Cardiac muscle cell (in vitro differentiated cells and primary cell): ENCODE results near the gene RPUSD3. TPM values are rescaled to one million over a fixed set of nuclear protein-coding genes. Genes with fewer than 3 reads are reported as not detected.
"Not testable (repeated sequence)": the region's sequence is repeated elsewhere in the genome, so short reads cannot be mapped to it uniquely, and the experiment has no call there.

Source experiments
- DNase-seq, 2 donors: peaks; one replicate each; pipeline versions ENCODE4 v3.0.0 to v3.0.0-alpha.2; 2010 to 2017; ENCODE audit warnings: low read depth in 1 of 2, low spot score in 1 of 2
- H3K27ac ChIP-seq: fragments of 200-600 bp; sonication (generic); 2 replicates; pipeline ENCODE4 v1.5.1; 2016
- H3K27me3 ChIP-seq: fragments of 200-600 bp; sonication (generic); 2 replicates; pipeline ENCODE4 v1.6.0; 2016; ENCODE audit warnings: control low read depth
- H3K36me3 ChIP-seq: fragments of 200-600 bp; sonication (generic); 2 replicates; pipeline ENCODE4 v1.5.1; 2016; ENCODE audit warnings: control low read depth
- H3K4me1 ChIP-seq: fragments of 200-600 bp; sonication (generic); 2 replicates; pipeline ENCODE4 v1.8.1; 2017; ENCODE audit warnings: low read depth, mild to moderate bottlenecking, mixed run types
- H3K4me3 ChIP-seq: fragments of 200-600 bp; sonication (generic); 2 replicates; pipeline ENCODE4 v1.5.1; 2016; ENCODE audit warnings: mild to moderate bottlenecking
- H3K9me3 ChIP-seq: fragments of 200-600 bp; sonication (generic); 2 replicates; pipeline ENCODE4 v1.5.1; 2017; ENCODE audit warnings: low read depth, mild to moderate bottlenecking, control low read depth
- CTCF ChIP-seq: IDR thresholded peaks from 2 replicates; pipeline ENCODE4 v1.5.1; 2012; ENCODE audit warnings: low read depth, mild to moderate bottlenecking, low read length
- polyA plus RNA-seq: library from polyadenylated mRNA; unstranded; fragments of >200 nt; fragmentation: Nextera tagmentation; extraction: Ambion mirVana; gene quantifications from 2 replicates; pipeline ENCODE4 v1.2.1, GENCODE V29; 2016
- total RNA-seq: library from RNA; depleted of rRNA; stranded (reverse); fragments of >200 nt; gene quantifications from 2 replicates; pipeline ENCODE4 v1.2.3, GENCODE V29; 2016

The RPUSD3 gene
- total and polyA plus RNA-seq, 2 experiments from 2014 or later = 78.1 to 122 TPM

GRCh38 chr3:9879830-9880549 is 36.2 kb upstream of the RPUSD3 start, which contains the start of gene CIDEC:
Gene CIDEC (minus strand): TSS chr3:9880253. CDS start chr3:9878486, 1,767 bp downstream.
- no peaks in the 10 kb centered on the region for H3K9me3 ChIP-seq
- no peak for TF ChIP-seq CTCF
- H3K27me3 ChIP-seq = no peaks in the 10 kb centered on the region
- H3K4me3 ChIP-seq = no peak within 1 kb of the TSS
- DNase-seq = no peak
- H3K36me3 ChIP-seq = no peaks in the 10 kb centered on the region
- no peaks in the 10 kb centered on the region for H3K4me1 ChIP-seq
- no peak within 1 kb of the TSS for H3K27ac ChIP-seq

GRCh38 chr3:9878700-9879099 is 34.9 kb upstream of the RPUSD3 start:
- H3K9me3 ChIP-seq = no peaks in the 10 kb centered on the region
- no peak overlapping the region for H3K4me3 ChIP-seq
- H3K27ac ChIP-seq = no peak overlapping the region
- TF ChIP-seq CTCF = no peak
- no peaks in the 10 kb centered on the region for H3K36me3 ChIP-seq
- DNase-seq = peak in 1 of 2 donors; percentile 58
- H3K4me1 ChIP-seq = no peaks in the 10 kb centered on the region
- H3K27me3 ChIP-seq = no peaks in the 10 kb centered on the region

GRCh38 chr3:9876991-9877390 is 33.2 kb upstream of the RPUSD3 start:
- no peaks in the 10 kb centered on the region for H3K36me3 ChIP-seq
- no peaks in the 10 kb centered on the region for H3K27me3 ChIP-seq
- no peak overlapping the region for H3K27ac ChIP-seq
- no peak for DNase-seq
- no peaks in the 10 kb centered on the region for H3K4me1 ChIP-seq
- H3K9me3 ChIP-seq = no peaks in the 10 kb centered on the region
- no peak for TF ChIP-seq CTCF
- no peak overlapping the region for H3K4me3 ChIP-seq

- H3K27me3 ChIP-seq, H3K27ac ChIP-seq, H3K4me3 ChIP-seq, H3K36me3 ChIP-seq, H3K9me3 ChIP-seq, H3K4me1 ChIP-seq, DNase-seq: not testable (repeated sequence)
Observed at GRCh38 chr3:9876255-9876654, 32.4 kb upstream of the RPUSD3 start.

DNA sequence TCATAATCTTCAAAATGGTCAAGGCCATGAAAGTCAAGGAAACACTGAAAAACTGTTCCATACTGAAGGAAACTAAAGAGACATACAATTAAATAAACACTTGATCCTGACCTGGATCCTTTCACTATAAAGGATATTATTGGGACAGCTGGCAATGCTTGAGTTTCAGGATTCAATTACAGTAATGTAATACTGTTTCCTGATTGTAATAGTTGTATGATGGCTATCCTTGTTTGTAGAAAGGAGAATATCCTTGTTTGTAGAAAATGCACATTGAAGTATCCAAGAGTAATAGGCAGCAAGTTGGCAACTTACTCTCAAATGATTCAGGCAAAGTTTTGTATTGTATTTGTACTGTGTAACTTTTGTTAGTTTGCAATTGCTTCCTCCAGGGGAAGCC is 31.6 kb upstream of the RPUSD3 start:
- no peak for DNase-seq
- Histone ChIP-seq H3K9me3 (no peaks in the 10 kb centered on the region), H3K4me1 (no peaks in the 10 kb centered on the region), H3K4me3 (no peak overlapping the region), H3K27ac (no peak overlapping the region), H3K36me3 (no peaks in the 10 kb centered on the region), H3K27me3 (no peaks in the 10 kb centered on the region)
- no peak for TF ChIP-seq CTCF

DNA sequence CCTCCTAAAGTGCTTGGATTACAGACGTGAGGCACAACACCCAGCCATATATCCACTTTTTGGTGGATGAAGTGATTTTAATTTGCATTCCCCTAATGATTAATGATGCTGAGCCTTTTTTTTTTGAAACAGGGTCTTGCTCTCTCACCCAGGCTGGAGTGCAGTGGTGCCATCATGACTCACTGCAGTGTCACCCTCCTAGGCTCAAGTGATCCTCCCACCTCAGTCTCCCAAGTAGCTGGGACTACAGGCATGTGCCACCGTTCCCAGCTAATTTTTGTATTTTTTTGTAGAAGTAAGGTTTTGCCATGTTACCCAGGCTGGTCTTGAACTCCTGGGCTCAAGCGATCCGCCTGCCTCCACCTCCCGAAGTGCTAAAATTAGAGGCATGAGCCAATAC is 28.3 kb upstream of the RPUSD3 start:
- not testable (repeated sequence) for H3K27me3 ChIP-seq, H3K4me3 ChIP-seq, H3K9me3 ChIP-seq, H3K36me3 ChIP-seq, H3K4me1 ChIP-seq, DNase-seq, H3K27ac ChIP-seq
